Panc1 (cell line): ENCODE results near the gene TRIM8. TPM values are rescaled to one million over a fixed set of nuclear protein-coding genes. Genes with fewer than 3 reads are reported as not detected.

ENCODE experiments used
- ATAC-seq: fragments of 200-7000 bp; cut with Tn5 transposase; 2 replicates; pipeline ENCODE4 v1.9.1; 2020; ENCODE audit warnings: mild to moderate bottlenecking, moderate library complexity
- BruUV-seq: library from RNA; stranded (reverse); fragments of 400-500 nt; replicated peaks from 2 replicates; lab custom pipeline; 2021; lab: Mats Ljungman, UMichigan
- CTCF ChIA-PET: fragments of 300-600 bp; sonication (Branson Sonifier 250); formaldehyde crosslinking; loops from one replicate; lab custom pipeline; 2022; ENCODE audit warnings: antibody characterized with exemption; lab: Charles Lee
- POLR2A ChIA-PET: fragments of 300-600 bp; sonication (Branson Sonifier 250); formaldehyde crosslinking; loops from one replicate; lab custom pipeline; 2022; ENCODE audit warnings: antibody characterized with exemption; lab: Charles Lee
- DNase-seq: peaks from one replicate; pipeline ENCODE4 v3.0.0-alpha.2; 2010; ENCODE audit warnings: low read depth, low spot score
- H3K27ac ChIP-seq: 2 replicates; pipeline ENCODE4 v1.5.1; 2011; ENCODE audit warnings: mild to moderate bottlenecking, low read length, inconsistent platforms
- H3K27me3 ChIP-seq: fragments of 200-500 bp; sonication (Bioruptor generic); 2 replicates; pipeline ENCODE4 v1.6.0; 2014; ENCODE audit warnings: low read length, inconsistent platforms; ENCODE audit not compliant: control insufficient read depth, insufficient read depth
- H3K36me3 ChIP-seq: fragments of 200-500 bp; sonication (Bioruptor generic); 2 replicates; pipeline ENCODE4 v1.5.1; 2014; ENCODE audit warnings: inconsistent platforms, mild to moderate bottlenecking, low read length, moderate library complexity; ENCODE audit not compliant: control insufficient read depth, insufficient read depth
- H3K4me1 ChIP-seq: 2 replicates; pipeline ENCODE4 v1.5.1; 2011; ENCODE audit warnings: inconsistent platforms, mild to moderate bottlenecking, low read length, moderate library complexity; ENCODE audit not compliant: control insufficient read depth, insufficient read depth
- H3K4me3 ChIP-seq, 2 experiments: 2 replicates each; pipeline ENCODE4 v1.5.1; 2011 to 2012; ENCODE audit warnings: low read depth in 2 of 2, low read length in 2 of 2, mild to moderate bottlenecking in 2 of 2, inconsistent platforms in 1 of 2, moderate library complexity in 1 of 2
- H3K9me3 ChIP-seq: fragments of 200-500 bp; sonication (Bioruptor generic); 2 replicates; pipeline ENCODE4 v1.5.1; 2014; ENCODE audit warnings: low read depth, mild to moderate bottlenecking, inconsistent platforms, low read length, moderate library complexity; ENCODE audit not compliant: control insufficient read depth, insufficient read depth
- CTCF ChIP-seq: fragments of 450-650 bp; IDR thresholded peaks from 2 replicates; pipeline ENCODE4 v1.5.1; 2017; ENCODE audit warnings: mild to moderate bottlenecking
- POLR2AphosphoS5 ChIP-seq: IDR thresholded peaks from 2 replicates; pipeline ENCODE4 v1.6.1; 2012; ENCODE audit warnings: mild to moderate bottlenecking, low read depth, low read length, moderate library complexity
- REST ChIP-seq, 2 experiments: IDR thresholded peaks; 2 replicates each; pipeline ENCODE4 v1.6.1; 2011 to 2012; ENCODE audit warnings: low read depth in 2 of 2, control low read depth in 1 of 2, low read length in 1 of 2, mild to moderate bottlenecking in 1 of 2, moderate library complexity in 1 of 2; ENCODE audit not compliant: insufficient read depth in 1 of 2
- SIN3A ChIP-seq: IDR thresholded peaks from 2 replicates; pipeline ENCODE4 v1.6.1; 2012; ENCODE audit warnings: low read depth, mild to moderate bottlenecking, low read length, moderate library complexity, borderline replicate concordance; ENCODE audit not compliant: insufficient read depth
- TCF7L2 ChIP-seq: IDR thresholded peaks from 2 replicates; pipeline ENCODE4 v1.6.1; 2011; ENCODE audit warnings: mild to moderate bottlenecking, low read depth, low read length, inconsistent platforms
- in situ Hi-C: cut with HindIII; loops from 2 replicates; pipeline ENCODE4 v1.10.0; 2016; ENCODE audit warnings: low sequenced_read_pairs, low pct_unique_long_range_greater_than_20kb
- intact Hi-C: fragments of 100-400 bp; cut with micrococcal nuclease; formaldehyde crosslinking; loops from one replicate; pipeline ENCODE4 v1.10.0; 2022; ENCODE audit not compliant: unreplicated experiment
- total RNA-seq: library from RNA; stranded (reverse); gene quantifications from one replicate; pipeline ENCODE4 v1.2.1, GENCODE V29; 2021; ENCODE audit not compliant: unreplicated experiment

TRIM8 gene
- total RNA-seq, 1 experiment from 2014 or later: 54.4 TPM

DNA sequence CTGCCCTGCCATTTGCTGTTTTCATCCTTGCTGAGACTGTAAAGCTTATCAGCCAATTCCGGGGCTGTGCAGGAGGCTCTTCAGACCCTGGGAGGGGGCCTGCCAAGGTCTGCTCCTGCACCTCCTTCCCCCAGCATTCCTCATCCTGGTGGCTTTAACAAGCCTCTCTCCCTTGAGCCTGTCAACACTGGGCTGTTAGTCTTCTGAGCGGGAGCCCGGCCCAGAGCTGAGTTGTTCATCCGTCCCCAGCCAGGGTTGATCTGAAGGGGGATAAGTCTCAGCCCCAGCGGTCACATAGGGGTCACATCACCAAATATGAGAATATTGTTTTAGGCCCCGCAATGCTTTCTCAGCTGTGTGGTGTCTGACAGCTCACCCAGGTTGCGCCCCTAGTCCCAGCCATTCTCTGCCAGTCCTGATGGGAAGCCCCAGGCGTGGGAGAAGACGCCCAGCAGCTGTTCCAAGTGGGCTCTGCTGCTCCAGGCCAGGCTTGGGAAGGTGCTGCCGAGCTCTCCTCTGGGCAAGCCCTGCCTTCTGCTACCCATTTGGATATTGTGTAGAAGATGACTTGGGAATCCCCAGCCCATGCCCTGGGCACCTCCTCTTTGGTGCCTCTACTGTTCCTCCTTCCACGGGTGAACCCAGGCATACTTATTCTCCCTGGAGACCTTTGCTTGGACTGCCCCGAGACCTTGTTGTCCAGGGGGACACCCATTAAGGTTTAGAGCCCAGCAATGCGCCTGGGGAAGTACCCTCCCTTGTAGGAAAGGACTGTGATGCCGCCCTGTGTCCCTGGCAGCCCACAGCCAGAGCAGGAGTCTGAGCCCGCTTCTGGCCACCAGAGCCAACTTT is 23.5 kb upstream of the TRIM8 start:
- Histone ChIP-seq H3K27ac (no peak overlapping the region), H3K4me1 (peaks cover 7% of the 10 kb centered on the region), H3K4me3 (no peak overlapping the region), H3K36me3 (no peaks in the 10 kb centered on the region), H3K9me3 (no peaks in the 10 kb centered on the region), H3K27me3 (no peaks in the 10 kb centered on the region)
- in situ Hi-C loops: no loop called here
- BruUV-seq: no TSS peak
- DNase-seq (no peak), ATAC-seq (no peak)
- no peak for TF ChIP-seq SIN3A
- ChIA-PET POLR2A (no interaction called here), CTCF (no interaction called here)
- intact Hi-C loops: no loop called here

DNA sequence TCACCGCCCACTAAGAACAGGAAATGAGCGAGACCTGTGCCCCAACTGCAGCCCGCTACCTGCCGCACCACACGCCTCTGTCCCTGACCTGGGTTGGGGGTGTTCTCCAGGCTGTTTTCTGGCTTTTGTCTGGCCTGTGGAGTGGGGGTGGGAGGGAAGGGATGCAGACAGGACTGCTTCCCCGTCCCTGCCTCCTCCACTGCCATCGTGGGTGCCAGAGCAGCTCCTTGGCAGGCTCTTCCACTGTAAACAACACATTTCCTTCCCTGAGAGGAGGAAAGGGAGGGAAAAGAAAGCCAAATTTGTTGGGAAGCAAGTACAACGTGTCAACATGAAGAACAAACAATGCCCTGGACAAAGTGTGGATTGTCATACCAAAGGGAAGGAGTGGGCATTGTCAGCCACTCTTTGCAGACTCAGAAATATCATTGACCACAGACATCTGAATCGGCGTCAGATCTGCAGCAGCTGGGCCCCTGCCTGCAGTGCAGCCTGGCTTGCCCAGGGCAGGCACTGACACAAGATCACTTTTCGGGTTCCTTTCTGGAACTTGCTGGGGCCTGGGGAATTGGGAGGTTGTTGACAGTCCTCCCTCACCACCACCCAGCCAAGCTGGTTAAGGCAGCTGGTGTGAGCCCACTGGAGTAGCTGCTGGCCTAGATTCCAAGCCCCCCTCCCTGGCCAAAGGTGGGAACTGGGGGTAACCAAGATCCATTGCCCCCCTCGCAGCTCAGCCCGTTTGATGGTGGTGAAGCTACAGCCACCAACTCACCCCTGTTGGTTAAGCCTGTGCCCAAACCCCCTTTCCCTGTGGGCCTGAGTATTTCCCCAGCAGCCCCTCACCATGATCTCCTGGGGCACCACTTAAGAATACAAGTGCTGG is 22.6 kb upstream of the TRIM8 start:
- H3K36me3 ChIP-seq: no peaks in the 10 kb centered on the region
- no peaks in the 10 kb centered on the region for H3K27me3 ChIP-seq
- no peaks in the 10 kb centered on the region for H3K9me3 ChIP-seq
- H3K27ac ChIP-seq: no peak overlapping the region
- ATAC-seq: peak; percentile 11; the same call in 1 of the 2 replicates
- no TSS peak for BruUV-seq
- no peak overlapping the region for H3K4me3 ChIP-seq
- CTCF ChIA-PET: interaction anchor here (0.5 to 0.6 kb wide), 2 partner anchors 9 to 39 kb away, joined by 3 to 9 read pairs; no protein-coding TSS in a partner anchor
- in situ Hi-C loops (no loop called here), intact Hi-C loops (no loop called here)
- no peak for DNase-seq
- no peak for TF ChIP-seq TCF7L2
- H3K4me1 ChIP-seq: peaks cover 7% of the 10 kb centered on the region
- POLR2A ChIA-PET: interaction anchor here (0.7 kb wide), 1 partner anchor 171 kb away, joined by 7 read pairs; no protein-coding TSS in a partner anchor

DNA sequence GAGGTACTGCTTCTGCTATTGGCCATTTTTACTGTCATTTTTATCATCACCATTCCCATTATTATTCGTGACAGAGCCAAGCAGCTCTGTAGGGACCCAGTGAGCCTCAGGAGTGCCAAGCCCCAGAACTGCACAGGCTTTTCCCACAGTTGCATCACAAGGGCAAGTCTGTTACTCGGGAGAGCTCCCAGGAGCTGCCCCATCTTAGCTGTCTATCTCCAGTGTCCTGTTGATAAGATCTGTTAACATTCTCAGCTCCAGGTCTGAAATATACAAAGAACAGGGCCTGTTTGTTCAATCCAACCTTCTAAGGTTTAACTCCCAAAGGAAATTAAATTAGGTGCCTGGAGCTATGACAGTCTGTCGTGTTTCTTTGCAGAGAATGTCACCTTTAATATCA is 20.2 kb upstream of the TRIM8 start:
- Histone ChIP-seq H3K36me3 (no peaks in the 10 kb centered on the region), H3K4me3 (no peak overlapping the region), H3K9me3 (no peaks in the 10 kb centered on the region), H3K27ac (no peak overlapping the region), H3K27me3 (no peaks in the 10 kb centered on the region), H3K4me1 (peaks cover 27% of the 10 kb centered on the region)
- no TSS peak for BruUV-seq
- in situ Hi-C loops (no loop called here), intact Hi-C loops (no loop called here)
- POLR2A ChIA-PET: no interaction called here
- ATAC-seq (no peak), DNase-seq (no peak)
- CTCF ChIA-PET: interaction anchor here (0.8 kb wide), 2 partner anchors 9 to 21 kb away, joined by 3 to 4 read pairs; no protein-coding TSS in a partner anchor
- TF ChIP-seq CTCF (no peak), SIN3A (no peak), POLR2AphosphoS5 (no peak), REST (IDR thresholded peaks at IDR 0.05; ENCODE audit: insufficient read depth in 1 of 2, low read depth in 2 of 2, low read length in 1 of 2) (no peak), TCF7L2 (no peak)
